Jurkat, Clone E6-1 (cell line): ENCODE data around the gene CLPSL2.

ENCODE experiments used
- DNase-seq: peaks from one replicate; pipeline ENCODE4 v3.0.0-alpha.2; 2011; ENCODE audit warnings: low read depth, low spot score
- H3K4me3 ChIP-seq: 2 replicates; pipeline ENCODE4 v1.5.1; 2011; ENCODE audit warnings: mild to moderate bottlenecking, low read length, control low read depth, moderate library complexity

CLPSL2 gene

GRCh38 chr6:35781290-35781689 lies 4.9 kb downstream of the CLPSL2 start:
- H3K4me3 ChIP-seq = no peak overlapping the region
- no peak for DNase-seq

GRCh38 chr6:35782424-35782823 lies 6.0 kb downstream of the CLPSL2 start:
- no peak for DNase-seq
- H3K4me3 ChIP-seq = no peak overlapping the region

GRCh38 chr6:35784200-35784599 lies 7.8 kb downstream of the CLPSL2 start:
- H3K4me3 ChIP-seq = no peak overlapping the region

GRCh38 chr6:35786272-35786671 lies 9.9 kb downstream of the CLPSL2 start:
- H3K4me3 ChIP-seq = no peak overlapping the region
- DNase-seq = no peak

More at GRCh38 chr6:35784200-35784599, 7.8 kb downstream of the CLPSL2 start:
- no peak for DNase-seq

- H3K4me3 ChIP-seq = no peak overlapping the region
- no peak for DNase-seq
Measured at GRCh38 chr6:35786810-35787209, 10.4 kb downstream of the CLPSL2 start.

GRCh38 chr6:35787266-35788218 lies 11.1 kb downstream of the CLPSL2 start:
- no peak for DNase-seq
- no peak overlapping the region for H3K4me3 ChIP-seq

- DNase-seq = no peak
- H3K4me3 ChIP-seq = no peak overlapping the region
Measured at GRCh38 chr6:35788423-35788982, 12.1 kb downstream of the CLPSL2 start.

GRCh38 chr6:35790683-35791082 lies 14.3 kb downstream of the CLPSL2 start:
- H3K4me3 ChIP-seq = no peak overlapping the region
- no peak for DNase-seq

- no peak overlapping the region for H3K4me3 ChIP-seq
- no peak for DNase-seq
Measured at GRCh38 chr6:35794536-35795452, 18.4 kb downstream of the CLPSL2 start.

- no peak for DNase-seq
- H3K4me3 ChIP-seq = no peak overlapping the region
Measured at GRCh38 chr6:35795453-35796071, 19.2 kb downstream of the CLPSL2 start.

GRCh38 chr6:35796236-35796635 lies 19.8 kb downstream of the CLPSL2 start:
- no peak overlapping the region for H3K4me3 ChIP-seq
- no peak for DNase-seq

GRCh38 chr6:35797837-35798526 lies 21.6 kb downstream of the CLPSL2 start:
- DNase-seq = no peak
- H3K4me3 ChIP-seq = no peak overlapping the region

- H3K4me3 ChIP-seq = no peak overlapping the region
- no peak for DNase-seq
Measured at GRCh38 chr6:35798706-35799105, 22.3 kb downstream of the CLPSL2 start.

GRCh38 chr6:35801148-35801547 lies 24.8 kb downstream of the CLPSL2 start:
- no peak for DNase-seq
- H3K4me3 ChIP-seq = no peak overlapping the region

GRCh38 chr6:35804996-35805736 lies 28.8 kb downstream of the CLPSL2 start, which contains the start of gene LHFPL5:
Gene LHFPL5 (plus strand): TSS chr6:35805352. CDS start chr6:35805671, 319 bp downstream.
- peak; percentile 6 for DNase-seq
- peak within 1 kb of the TSS; percentile 22; the same call in 1 of the 2 replicates for H3K4me3 ChIP-seq

GRCh38 chr6:35808688-35809087 lies 32.3 kb downstream of the CLPSL2 start:
- no peak overlapping the region for H3K4me3 ChIP-seq
- no peak for DNase-seq

GRCh38 chr6:35809809-35810208 lies 33.4 kb downstream of the CLPSL2 start:
- no peak overlapping the region for H3K4me3 ChIP-seq
- DNase-seq = no peak
